GM21526 (cell line): ENCODE measurements around the gene SORCS3.
"Not testable (repeated sequence)": the region's sequence is repeated elsewhere in the genome, so short reads cannot be mapped to it uniquely, and the experiment has no call there.

Experiments
- ATAC-seq: cut with Tn5 transposase; IDR thresholded peaks from one replicate; pipeline ENCODE4 v1.9.1; 2021; ENCODE audit warnings: moderate library complexity; ENCODE audit not compliant: unreplicated experiment, low FRiP score

The SORCS3 gene

GRCh38 chr10:104688251-104689042, 47.4 kb downstream of the SORCS3 start:
- ATAC-seq: no peak

DNA sequence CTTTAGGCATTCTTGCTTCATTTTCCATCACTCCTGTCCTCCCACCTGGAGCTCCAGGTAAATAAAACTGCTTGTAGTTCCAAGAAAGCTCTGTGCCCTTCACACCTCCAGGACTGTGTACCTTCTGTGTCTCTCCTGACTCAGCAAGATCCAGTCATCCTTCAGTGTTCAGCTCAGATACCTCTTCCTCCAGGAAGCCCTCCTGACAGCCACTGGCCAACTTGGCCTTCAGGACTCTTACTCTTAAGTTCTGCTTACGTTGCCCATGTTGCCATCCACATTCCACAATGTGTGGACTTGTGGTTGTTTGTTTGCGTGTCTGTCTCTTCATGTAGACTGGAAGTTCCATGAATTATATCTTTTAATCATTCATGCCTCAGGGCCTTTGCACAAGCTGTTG, 48.0 kb downstream of the SORCS3 start:
- no peak for ATAC-seq

GRCh38 chr10:104689547-104689946, 48.5 kb downstream of the SORCS3 start:
- ATAC-seq: no peak

DNA sequence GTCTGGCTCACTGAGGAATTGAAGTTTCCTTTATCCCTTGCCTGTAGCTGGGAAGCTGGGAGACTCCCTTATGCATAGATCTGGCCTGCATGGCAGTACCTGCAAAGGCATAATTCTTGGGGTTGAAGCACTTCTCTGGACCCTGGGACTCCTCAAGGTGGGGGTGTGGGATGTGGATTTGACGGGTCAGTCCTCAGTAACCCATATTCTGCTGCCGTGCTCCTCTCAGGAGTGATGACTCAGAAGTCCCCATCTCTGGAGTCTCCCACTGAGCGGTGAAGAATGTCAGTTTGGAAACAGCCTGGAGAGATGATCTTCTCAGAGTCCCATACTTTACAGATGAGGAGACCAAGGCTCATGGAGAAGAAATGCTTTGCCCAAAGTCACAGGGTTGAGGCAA, 49.0 kb downstream of the SORCS3 start:
- ATAC-seq: no peak

GRCh38 chr10:104690959-104691358, 49.9 kb downstream of the SORCS3 start:
- no peak for ATAC-seq

DNA sequence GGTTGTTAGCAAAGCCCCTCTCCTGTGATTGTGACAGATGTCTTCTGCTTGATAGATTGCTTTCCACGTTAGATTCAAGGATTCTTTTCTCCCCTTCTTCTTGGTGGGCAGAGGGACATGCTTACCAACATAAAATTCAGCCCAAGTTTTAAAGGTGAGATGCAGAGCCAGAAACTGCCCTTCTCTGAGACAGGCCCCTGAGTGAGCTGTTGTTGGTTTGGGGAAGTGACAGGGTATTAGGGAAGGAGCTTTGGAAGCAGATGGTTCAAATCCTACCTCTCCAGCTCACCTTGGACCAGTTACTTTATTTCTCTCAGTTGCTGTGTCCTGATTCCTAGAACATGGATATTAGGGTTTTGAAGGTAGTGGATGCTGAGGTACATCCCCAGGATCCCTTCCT, 53.0 kb downstream of the SORCS3 start:
- no peak for ATAC-seq

DNA sequence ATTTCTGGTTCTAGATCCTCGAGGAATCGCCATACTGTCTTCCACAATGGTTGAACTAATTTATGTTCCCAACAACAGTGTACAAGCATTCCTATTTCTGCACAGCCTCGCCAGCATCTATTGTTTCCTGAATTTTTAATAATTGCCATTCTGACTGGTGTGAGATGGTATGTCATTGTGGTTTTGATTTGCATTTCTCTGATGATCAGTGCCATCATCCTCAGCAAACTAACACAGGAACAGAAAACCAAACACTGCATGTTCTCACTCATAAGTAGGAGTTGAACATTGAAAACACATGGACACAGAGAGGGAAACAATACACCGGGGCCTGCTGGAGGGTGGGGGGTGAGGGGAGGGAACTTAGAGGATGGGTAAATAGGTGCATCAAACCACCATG, 62.2 kb downstream of the SORCS3 start:
- ATAC-seq: not testable (repeated sequence)

GRCh38 chr10:104706886-104707285, 65.8 kb downstream of the SORCS3 start:
- no peak for ATAC-seq

DNA sequence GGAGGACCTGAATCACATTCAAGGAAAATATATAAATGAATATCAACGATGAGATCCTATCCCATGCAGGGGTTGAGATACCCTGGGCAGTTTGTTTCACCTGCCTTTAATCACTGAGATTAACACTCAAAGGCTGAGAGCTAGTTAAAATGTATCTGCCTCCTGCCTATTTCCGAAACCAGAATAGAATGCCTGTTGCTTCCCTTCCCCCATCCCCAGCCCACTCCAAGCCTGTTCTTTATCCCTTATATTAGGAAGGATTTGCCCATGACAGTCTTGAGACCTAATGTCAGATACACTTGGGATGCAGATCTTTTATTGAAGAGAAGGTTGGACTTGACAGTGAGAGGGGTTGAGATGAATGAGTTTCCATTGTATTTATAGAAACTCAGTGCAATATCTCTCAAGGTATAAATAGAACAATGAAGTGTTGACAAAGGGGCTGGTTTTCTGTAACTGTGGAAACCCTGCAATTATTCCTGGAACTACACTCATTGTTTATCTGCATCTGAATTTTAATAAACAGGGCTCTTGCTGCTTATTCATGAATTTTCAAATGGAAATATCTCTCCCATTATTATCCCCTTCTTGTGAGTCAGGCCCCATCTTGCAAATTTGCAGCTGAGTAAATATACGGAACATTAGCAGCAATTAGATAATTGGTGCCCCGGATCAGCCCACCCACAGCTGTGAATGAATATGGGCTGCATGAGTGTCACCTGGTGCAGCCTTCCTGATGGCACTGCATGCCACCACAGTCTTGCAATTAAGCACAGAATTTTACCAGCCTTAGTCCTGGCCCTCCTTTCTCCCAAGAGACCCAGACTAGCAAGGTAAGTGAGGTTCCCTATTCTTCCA, 66.7 kb downstream of the SORCS3 start:
- no peak for ATAC-seq

DNA sequence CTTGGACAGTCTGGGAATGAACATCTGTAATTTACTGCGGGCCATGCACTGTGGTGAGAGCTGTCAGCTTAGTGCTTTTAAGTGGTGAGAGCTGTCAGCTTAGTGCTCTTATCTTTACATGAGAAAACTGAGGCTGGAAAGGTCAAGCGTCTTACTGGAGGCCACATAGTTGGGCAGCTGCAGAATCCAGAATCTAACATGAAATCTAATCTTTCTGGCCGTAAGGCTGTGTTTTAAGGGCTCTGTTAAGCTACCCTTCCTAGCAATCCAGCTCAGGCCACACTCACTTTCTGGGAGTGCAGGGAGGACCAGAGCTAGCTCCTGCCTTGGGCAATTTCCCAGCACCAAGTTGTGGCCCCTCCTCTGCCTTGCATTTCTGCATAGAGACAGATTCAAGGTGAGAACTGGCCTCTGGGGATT, 70.2 kb downstream of the SORCS3 start:
- ATAC-seq: no peak

GRCh38 chr10:104730593-104730992, 89.5 kb downstream of the SORCS3 start:
- ATAC-seq: not testable (repeated sequence)

GRCh38 chr10:104731192-104731591, 90.1 kb downstream of the SORCS3 start:
- ATAC-seq: no peak

- no peak for ATAC-seq
Measured at GRCh38 chr10:104732222-104732621, 91.1 kb downstream of the SORCS3 start.

DNA sequence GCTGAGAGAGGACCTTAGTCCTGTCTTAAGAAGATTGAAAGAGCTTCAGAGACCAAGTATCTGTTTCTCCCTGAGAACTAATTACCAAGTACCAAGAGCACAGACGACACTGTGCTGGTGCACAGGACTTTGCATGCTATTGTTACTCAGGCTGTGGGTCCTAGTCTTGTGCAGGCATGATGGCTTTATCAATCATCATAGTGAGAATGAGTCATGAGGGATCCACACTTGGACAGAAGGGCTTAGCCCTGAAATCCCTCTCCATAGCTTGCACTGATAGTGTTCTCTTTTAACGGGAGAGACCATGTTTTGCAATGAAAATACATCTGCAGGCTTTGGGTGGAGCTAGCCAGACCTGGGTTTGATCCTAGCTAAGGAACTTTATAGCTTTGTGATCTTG, 93.3 kb downstream of the SORCS3 start:
- no peak for ATAC-seq

DNA sequence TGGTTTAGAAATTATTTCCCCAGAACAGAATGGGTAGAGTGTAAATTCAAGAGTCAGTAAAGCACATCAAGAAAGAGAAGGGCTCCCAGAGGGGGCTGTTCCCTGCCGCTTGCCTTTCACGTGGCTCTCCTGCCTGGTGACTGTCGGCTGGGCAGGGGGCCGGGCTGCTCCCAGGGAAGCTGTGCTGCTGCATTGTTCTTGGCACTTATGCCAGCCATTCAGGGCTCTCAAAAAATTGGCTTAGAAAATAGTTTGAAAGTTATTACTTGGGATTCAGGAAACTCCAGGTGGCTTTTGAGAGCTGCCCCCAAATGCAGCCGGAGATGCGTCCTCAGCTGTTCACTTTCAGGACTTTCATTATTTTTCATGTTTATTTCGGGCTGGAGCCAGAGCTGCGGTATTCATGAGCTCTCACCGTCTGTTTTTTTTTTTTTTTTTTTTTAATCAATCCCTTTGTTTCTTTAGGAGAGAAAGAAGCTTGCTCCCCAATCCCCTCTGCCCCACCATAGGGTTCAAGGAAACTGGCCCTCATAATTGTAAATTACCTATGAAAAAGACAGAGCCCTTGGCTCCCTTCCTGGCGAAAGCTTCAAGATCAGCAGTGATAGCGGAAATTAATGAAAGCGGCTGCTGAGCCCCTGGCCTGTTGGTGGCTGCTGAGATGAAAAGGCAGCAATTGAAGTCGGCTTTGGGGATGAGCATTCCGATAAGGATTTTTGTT, 94.1 kb downstream of the SORCS3 start:
- no peak for ATAC-seq

DNA sequence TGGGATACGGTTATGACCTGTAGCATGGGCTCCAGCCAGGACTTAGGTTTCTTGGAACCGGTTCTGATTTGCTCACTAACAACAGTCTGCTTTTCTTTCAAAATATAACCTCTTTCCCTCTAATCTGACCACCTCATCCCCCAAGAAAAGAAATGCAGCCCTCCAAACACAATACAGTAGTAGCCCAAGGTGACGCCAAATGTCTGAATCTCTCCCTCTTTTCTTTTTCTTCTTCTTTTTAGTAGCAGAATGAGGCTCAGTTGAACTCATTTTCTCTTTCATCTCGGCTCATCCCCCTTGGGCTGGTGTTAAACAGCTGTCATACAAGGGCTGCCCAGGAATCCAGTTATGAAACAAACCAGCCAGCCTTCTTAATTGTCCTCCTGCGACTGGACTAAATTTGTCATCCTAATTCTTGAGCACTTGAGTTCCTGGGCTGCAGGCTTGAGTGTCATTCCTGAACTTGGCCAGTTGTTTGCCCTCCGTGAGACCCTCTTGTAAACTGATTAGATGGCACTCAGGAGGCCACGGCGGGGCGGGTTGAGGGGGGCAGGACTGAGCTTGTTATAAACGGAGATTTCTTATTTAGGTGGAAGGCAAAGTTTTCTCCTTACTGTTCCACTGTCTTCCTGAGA, 94.8 kb downstream of the SORCS3 start:
- no peak for ATAC-seq

- ATAC-seq: no peak
Measured at GRCh38 chr10:104741127-104741526, 100.0 kb downstream of the SORCS3 start.

DNA sequence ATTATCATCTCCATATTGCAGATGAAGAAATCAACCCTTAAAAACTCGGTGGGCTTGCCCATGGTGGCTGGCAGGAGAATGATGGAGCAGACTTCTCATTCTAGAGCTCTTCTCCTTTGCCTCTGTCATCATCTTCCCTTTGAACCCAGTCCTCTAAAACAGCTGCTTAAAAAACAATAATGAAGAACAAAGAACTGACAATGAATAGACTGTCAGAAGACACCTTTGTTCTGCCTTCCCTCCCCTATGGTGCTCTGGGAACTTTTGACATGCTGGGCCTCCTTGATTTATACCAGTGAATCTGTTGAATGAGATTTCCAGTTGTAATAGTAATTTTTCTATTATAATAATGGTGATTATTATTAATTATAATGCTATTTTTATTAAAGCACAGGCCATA, 103.0 kb downstream of the SORCS3 start:
- ATAC-seq: no peak

GRCh38 chr10:104750291-104750690, 109.2 kb downstream of the SORCS3 start:
- no peak for ATAC-seq

DNA sequence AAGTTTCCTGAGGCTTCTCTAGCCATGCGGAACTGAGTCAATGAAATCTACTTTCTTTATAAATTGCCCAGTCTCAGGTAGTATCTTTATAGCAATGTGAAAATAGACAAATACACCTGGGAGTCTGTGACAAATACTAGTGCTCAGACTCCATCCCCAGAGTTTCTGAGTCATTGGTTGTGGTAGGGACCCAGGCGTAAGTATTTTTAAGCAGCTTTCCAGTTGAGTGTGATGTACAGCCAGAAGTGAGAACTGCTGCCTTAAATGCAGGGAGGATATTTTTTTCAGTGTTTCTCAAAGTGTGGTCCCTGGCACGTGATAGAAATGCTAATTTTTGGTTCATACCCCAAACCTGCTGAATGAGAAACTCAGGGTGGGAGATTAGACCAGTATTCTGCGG, 121.7 kb downstream of the SORCS3 start:
- no peak for ATAC-seq

DNA sequence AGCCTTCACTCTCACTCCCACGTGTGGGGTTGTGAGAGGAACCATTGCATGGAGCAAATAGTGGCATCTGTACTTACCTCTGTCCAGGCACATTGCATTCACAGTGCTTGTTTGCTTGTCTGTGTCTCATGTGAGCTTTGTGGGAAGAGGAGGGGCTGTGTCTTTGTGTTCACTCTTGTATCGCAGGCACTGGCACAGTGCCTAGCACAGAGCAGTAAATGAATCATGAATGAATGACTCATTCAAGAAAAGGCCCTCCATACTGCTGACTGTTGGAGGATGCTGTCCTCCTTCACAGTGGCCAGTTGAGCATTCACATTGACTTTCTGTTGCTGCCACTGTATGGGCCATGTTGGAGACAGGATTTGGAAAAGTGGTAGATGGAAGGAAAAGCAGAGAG, 125.3 kb downstream of the SORCS3 start:
- no peak for ATAC-seq
